Measurements from ENCODE around the gene WDR64. TPM values are rescaled to one million over a fixed set of nuclear protein-coding genes. Genes with fewer than 3 reads are reported as not detected.

WDR64 gene
- total RNA-seq, 4 donors from 2014 or later: not detected

DNA sequence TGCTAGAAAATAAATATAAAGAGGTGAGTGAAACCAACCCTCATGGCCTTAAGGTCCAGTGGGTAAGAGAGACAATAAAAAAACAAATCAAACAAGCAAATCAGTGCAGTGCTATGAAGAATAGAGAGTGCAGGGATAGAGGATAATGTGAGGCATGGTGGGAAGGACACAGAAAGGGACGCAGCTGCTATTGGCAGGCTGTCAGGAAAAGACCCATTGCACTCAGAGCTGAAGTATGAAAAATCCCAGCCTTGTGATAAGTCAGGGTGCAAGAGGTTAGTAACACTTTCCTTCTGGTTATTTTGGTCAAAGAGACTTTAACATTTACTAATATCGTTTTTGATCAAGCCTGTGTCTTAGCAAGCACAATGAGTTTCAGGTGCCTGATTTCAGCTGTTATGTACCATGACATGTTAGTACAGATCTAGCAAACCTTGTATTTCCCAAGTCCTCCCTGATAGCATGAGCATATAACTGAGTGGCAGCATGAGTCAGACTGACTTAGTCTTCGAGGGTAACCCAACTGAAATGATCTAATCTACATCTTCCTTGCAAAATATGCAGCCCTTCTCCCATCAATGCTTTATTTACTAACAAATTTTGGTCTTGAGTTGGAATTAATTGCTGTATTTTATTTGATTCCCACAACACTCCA lies 43.6 kb upstream of the WDR64 start:
- no peaks in the 10 kb centered on the region for H3K36me3 ChIP-seq
- H3K4me1 ChIP-seq: peaks cover 13% of the 10 kb centered on the region
- DNase-seq (ENCODE audit: low spot score in 2 of 2): no peak
- no peaks in the 10 kb centered on the region for H3K27me3 ChIP-seq
- TF ChIP-seq EP300 (IDR thresholded peaks at IDR 0.05): no peak
- no peak for TF ChIP-seq POLR2AphosphoS5 (IDR thresholded peaks at IDR 0.05)
- no peak for TF ChIP-seq CTCF (IDR thresholded peaks at IDR 0.05)
- no peak for TF ChIP-seq POLR2A (IDR thresholded peaks at IDR 0.05)
- H3K4me3 ChIP-seq: no peak overlapping the region
- no peaks in the 10 kb centered on the region for H3K9me3 ChIP-seq
- 33% methylated on average over 3 of the region's 3 CpGs for whole genome bisulfite sequencing
- no peak overlapping the region for H3K27ac ChIP-seq

DNA sequence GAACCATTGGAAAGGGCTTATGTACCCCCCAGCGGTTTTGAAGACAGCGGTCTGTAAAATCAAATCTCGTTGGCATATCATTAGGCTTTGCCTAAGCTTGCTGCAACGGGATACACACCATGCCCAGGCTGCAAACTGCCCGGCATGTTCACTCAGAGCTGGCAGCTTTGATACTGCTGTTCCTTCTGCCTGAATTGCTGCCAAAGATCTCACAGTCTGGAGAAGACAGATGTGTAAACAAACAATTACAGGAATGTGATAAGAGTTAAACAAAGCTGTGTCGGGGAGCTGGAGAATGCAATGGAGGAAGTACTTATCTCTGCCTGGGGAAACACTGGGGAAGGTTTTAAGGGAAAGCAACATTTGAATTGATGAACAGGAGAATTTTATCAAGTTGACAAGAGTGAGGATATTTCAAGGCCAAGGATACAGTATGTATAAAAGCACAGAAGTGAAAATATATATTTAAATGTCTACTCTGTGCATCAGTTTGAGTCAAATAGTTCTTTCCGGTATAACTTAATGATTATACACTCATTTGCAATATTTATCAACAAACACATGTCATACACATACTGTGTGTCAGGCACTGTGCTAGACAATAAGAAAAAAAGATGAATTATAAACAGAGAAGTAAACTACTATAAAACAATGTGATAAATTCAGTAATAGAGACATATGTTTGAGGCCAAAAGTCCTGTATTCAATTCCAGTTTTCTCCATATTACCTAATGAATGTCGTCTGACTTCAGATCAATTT lies 41.8 kb upstream of the WDR64 start:
- TF ChIP-seq POLR2AphosphoS5 (IDR thresholded peaks at IDR 0.05): no peak

DNA sequence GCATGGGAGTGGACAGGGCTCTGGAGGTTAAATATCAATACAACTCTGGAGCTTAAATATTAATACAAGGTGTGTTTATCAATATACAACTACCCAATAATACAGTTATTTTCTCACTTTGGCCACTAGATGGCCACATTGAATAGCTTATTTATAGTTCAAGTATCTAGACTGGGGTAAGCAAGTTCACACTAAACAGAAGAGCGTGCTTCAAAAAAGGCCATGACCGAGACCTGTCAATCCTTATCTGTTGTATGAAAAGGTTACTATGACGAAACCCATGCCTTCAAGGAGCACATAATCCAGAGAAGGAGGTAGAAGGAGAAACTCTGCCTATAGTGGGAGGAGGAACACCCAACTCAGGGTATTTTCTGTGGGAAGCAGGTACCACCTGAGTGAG lies 41.0 kb upstream of the WDR64 start:
- Histone ChIP-seq H3K9me3 (no peaks in the 10 kb centered on the region), H3K27me3 (no peaks in the 10 kb centered on the region), H3K27ac (no peak overlapping the region), H3K4me1 (peaks cover 13% of the 10 kb centered on the region), H3K4me3 (no peak overlapping the region), H3K36me3 (no peaks in the 10 kb centered on the region)
- no peak for DNase-seq (ENCODE audit: low spot score in 2 of 2)
- peak in 1 of 2 donors; percentile 81 for TF ChIP-seq CTCF (IDR thresholded peaks at IDR 0.05)
- no peak for TF ChIP-seq POLR2AphosphoS5 (IDR thresholded peaks at IDR 0.05)
- TF ChIP-seq EP300 (IDR thresholded peaks at IDR 0.05): no peak
- TF ChIP-seq POLR2A (IDR thresholded peaks at IDR 0.05): no peak
- 7% methylated on average over 3 of the region's 3 CpGs for WGBS

More for the DNA sequence above, 41.8 kb upstream of the WDR64 start:
- Histone ChIP-seq H3K4me3 (no peak overlapping the region), H3K36me3 (no peaks in the 10 kb centered on the region), H3K27me3 (no peaks in the 10 kb centered on the region), H3K27ac (no peak overlapping the region), H3K4me1 (peaks cover 13% of the 10 kb centered on the region), H3K9me3 (no peaks in the 10 kb centered on the region)
- DNase-seq (ENCODE audit: low spot score in 2 of 2): no peak
- 43% methylated on average over 8 of the region's 8 CpGs for WGBS

DNA sequence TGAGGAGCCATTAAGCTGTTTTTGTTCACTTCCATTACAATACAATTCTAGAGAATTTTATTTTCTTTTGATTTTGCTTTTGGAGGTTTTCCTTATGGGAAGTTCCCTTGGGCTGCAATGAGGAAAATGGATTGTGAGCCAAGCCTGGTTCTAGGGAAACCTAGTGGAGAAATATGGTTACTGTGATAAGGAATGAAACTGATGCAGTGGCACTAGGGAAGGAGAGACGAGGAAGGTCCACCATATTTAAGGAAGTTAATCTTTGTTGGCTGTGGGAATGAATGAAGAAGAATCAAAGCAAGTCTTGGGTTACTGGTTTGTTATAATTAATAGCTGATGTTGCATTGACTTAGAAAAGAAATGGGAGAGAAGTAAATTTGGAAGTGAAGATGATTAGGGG lies 40.3 kb upstream of the WDR64 start:
- no peak for DNase-seq (ENCODE audit: low spot score in 2 of 2)
- Histone ChIP-seq H3K9me3 (no peaks in the 10 kb centered on the region), H3K4me1 (peaks cover 13% of the 10 kb centered on the region), H3K27ac (no peak overlapping the region), H3K27me3 (no peaks in the 10 kb centered on the region), H3K4me3 (no peak overlapping the region), H3K36me3 (no peaks in the 10 kb centered on the region)
- WGBS: 85% methylated on average over 1 of the region's 1 CpG
- no peak for TF ChIP-seq POLR2AphosphoS5 (IDR thresholded peaks at IDR 0.05)
- no peak for TF ChIP-seq POLR2A (IDR thresholded peaks at IDR 0.05)
- no peak for TF ChIP-seq EP300 (IDR thresholded peaks at IDR 0.05)
- no peak for TF ChIP-seq CTCF (IDR thresholded peaks at IDR 0.05)

DNA sequence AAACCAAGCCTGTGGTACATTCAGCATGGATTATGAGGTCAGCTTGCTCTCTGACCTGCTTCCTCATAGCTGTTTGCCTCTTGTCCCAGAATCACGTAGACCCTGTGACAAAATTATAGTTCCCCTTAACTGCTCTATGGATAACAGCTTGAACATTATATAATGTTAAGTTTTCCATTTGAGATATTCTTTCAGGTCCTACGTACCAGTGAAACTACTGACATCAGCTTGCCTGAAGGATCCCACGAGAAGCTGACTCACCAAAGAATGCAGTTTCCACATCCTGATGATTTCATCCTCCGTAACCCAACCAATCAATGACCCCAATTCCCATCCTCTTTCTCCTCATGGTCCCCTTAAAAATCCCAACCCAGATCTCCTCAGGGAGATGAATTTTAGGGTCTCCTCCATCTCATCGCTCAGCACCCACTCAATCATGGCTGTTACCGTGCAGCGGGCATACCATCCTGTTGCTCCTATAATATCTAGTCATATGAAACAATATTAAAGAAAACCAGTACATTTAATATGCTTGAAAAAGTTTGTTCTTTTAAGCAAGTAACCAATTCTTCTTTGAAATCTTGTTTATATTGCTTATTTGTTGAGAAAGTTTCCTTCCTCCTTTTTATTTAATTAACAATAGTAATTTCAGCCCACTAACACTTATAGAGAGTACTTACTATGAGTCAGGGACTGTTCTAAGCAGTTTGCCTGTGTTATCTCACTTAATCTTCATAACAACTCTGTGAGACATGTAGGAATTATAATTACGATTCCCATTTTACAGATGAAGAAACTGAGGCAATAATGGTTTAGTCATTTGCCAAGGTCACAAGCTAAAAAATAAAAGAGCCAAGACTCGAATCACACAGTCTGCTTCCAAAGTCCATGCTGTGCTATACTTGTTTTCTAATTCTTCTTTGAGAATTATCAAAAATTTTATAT lies 39.3 kb upstream of the WDR64 start:
- 74% methylated on average over 9 of the region's 9 CpGs for WGBS
- no peak overlapping the region for H3K27ac ChIP-seq
- TF ChIP-seq EP300 (IDR thresholded peaks at IDR 0.05): no peak
- TF ChIP-seq POLR2AphosphoS5 (IDR thresholded peaks at IDR 0.05): no peak
- no peak for TF ChIP-seq POLR2A (IDR thresholded peaks at IDR 0.05)

More for the DNA sequence above, 39.3 kb upstream of the WDR64 start:
- Histone ChIP-seq H3K4me1 (peaks cover 13% of the 10 kb centered on the region), H3K36me3 (no peaks in the 10 kb centered on the region), H3K9me3 (no peaks in the 10 kb centered on the region), H3K27me3 (no peaks in the 10 kb centered on the region), H3K4me3 (no peak overlapping the region)
- no peak for DNase-seq (ENCODE audit: low spot score in 2 of 2)
